ENCODE data around the gene LSM2.

DNA sequence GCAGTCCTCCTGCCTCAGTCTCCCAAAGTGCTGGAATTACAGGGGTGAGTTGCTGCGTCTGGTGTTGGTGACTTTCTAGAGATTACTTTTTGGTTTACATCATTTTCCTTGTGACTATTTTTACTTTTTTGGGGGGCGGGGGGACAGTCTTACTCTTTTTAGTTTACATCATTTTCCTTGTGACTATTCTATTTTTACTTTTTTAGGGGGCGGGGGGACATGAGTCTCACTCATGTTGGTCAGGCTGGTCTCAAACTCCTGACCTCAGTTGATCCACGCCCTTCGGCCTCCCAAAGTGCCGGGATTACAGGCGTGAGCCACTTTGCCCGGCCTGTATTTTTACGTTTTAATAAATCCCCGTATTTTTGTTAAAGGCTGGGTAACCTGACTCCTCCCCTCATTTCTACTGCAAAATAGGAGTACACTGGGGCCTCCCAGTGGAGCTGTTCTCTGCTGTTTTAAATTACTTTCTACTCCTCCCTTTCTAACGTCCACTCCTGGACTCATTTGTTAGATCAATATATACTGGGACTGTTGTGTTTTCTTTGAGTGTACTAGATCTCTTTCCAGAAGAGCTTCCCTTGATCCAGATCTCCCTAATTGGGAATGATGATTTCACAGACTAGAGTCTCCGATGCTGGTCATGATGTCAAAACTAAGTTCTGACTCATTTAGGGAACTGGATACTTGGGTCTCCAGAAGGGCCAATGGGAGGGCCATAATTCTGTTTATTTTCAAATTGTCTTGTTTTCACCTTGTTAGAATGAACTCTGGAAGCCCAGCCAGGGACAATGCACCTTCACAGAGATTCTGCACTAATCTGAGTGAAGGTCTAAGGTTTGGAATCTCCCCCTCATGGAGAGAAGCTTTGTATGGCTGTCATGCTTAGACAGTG is 30.0 kb upstream of the LSM2 start:
- TF ChIP-seq, protein P1, sequence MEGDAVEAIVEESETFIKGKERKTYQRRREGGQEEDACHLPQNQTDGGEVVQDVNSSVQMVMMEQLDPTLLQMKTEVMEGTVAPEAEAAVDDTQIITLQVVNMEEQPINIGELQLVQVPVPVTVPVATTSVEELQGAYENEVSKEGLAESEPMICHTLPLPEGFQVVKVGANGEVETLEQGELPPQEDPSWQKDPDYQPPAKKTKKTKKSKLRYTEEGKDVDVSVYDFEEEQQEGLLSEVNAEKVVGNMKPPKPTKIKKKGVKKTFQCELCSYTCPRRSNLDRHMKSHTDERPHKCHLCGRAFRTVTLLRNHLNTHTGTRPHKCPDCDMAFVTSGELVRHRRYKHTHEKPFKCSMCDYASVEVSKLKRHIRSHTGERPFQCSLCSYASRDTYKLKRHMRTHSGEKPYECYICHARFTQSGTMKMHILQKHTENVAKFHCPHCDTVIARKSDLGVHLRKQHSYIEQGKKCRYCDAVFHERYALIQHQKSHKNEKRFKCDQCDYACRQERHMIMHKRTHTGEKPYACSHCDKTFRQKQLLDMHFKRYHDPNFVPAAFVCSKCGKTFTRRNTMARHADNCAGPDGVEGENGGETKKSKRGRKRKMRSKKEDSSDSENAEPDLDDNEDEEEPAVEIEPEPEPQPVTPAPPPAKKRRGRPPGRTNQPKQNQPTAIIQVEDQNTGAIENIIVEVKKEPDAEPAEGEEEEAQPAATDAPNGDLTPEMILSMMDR (IDR thresholded peaks at IDR 0.05) = no peak
- no peak for TF ChIP-seq POLR2A (IDR thresholded peaks at IDR 0.05)
